Loucy (cell line): ENCODE results near the gene IRF6.

ENCODE experiments used
- H2AFZ ChIP-seq: fragments of 200-600 bp; sonication (generic); 2 replicates; pipeline ENCODE4 v1.6.0; 2016; ENCODE audit warnings: antibody characterized with exemption, mild to moderate bottlenecking, low read length, moderate library complexity
- H3F3A ChIP-seq: fragments of 200-600 bp; 2 replicates; pipeline ENCODE4 v1.6.0; 2016; ENCODE audit warnings: antibody characterized with exemption, low read depth, mild to moderate bottlenecking
- H3K27me3 ChIP-seq: fragments of 200-600 bp; sonication (generic); 2 replicates; pipeline ENCODE4 v1.6.1; 2014; ENCODE audit warnings: low read length, mild to moderate bottlenecking; ENCODE audit not compliant: insufficient read depth, poor library complexity, severe bottlenecking
- H3K36me3 ChIP-seq: fragments of 200-600 bp; sonication (generic); 2 replicates; pipeline ENCODE4 v1.6.1; 2016; ENCODE audit warnings: low read length; ENCODE audit not compliant: insufficient read depth
- H3K4me1 ChIP-seq: fragments of 200-600 bp; sonication (generic); 2 replicates; pipeline ENCODE4 v1.5.1; 2014; ENCODE audit warnings: low read length, mild to moderate bottlenecking; ENCODE audit not compliant: insufficient read depth, poor library complexity, severe bottlenecking
- H3K4me2 ChIP-seq: fragments of 200-600 bp; sonication (generic); 2 replicates; pipeline ENCODE4 v1.6.0; 2014; ENCODE audit warnings: antibody characterized with exemption, low read length, low read depth, mild to moderate bottlenecking; ENCODE audit not compliant: poor library complexity, severe bottlenecking
- H3K4me3 ChIP-seq: fragments of 200-600 bp; sonication (generic); 2 replicates; pipeline ENCODE4 v1.5.1; 2014; ENCODE audit warnings: low read length, mild to moderate bottlenecking, mixed read lengths; ENCODE audit not compliant: poor library complexity, severe bottlenecking
- H3K79me2 ChIP-seq: fragments of 200-600 bp; sonication (generic); 2 replicates; pipeline ENCODE4 v1.6.1; 2014; ENCODE audit warnings: low read length; ENCODE audit not compliant: insufficient read depth
- H3K9ac ChIP-seq: fragments of 200-600 bp; sonication (generic); 2 replicates; pipeline ENCODE4 v1.6.0; 2014; ENCODE audit warnings: mild to moderate bottlenecking, low read depth, low read length, moderate library complexity; ENCODE audit not compliant: poor library complexity, severe bottlenecking
- H3K9me2 ChIP-seq: fragments of 200-600 bp; sonication (generic); replicated peaks from 2 replicates; pipeline ENCODE4 v1.6.1; 2016; ENCODE audit warnings: low read depth, low read length, mixed read lengths
- H3K9me3 ChIP-seq: fragments of 200-600 bp; sonication (generic); 2 replicates; pipeline ENCODE4 v1.6.1; 2014; ENCODE audit warnings: mild to moderate bottlenecking, antibody characterized with exemption, low read length, low read depth; ENCODE audit not compliant: insufficient read depth
- H4K20me1 ChIP-seq: fragments of 200-600 bp; sonication (generic); 2 replicates; pipeline ENCODE4 v1.6.0; 2014; ENCODE audit warnings: antibody characterized with exemption, low read length, mild to moderate bottlenecking; ENCODE audit not compliant: insufficient read depth, poor library complexity, severe bottlenecking
- EZH2phosphoT487 ChIP-seq: fragments of 200-600 bp; IDR thresholded peaks from 2 replicates; pipeline ENCODE4 v1.6.1; 2018; ENCODE audit warnings: antibody characterized with exemption, mild to moderate bottlenecking, moderate library complexity, borderline replicate concordance
- TF ChIP-seq, protein P1 (sequence below): fragments of 200-600 bp; sonication (generic); conservative IDR thresholded peaks from 2 replicates; pipeline ENCODE4 v1.5.1; 2014; ENCODE audit warnings: mild to moderate bottlenecking, antibody characterized with exemption, low read length

Gene IRF6

DNA sequence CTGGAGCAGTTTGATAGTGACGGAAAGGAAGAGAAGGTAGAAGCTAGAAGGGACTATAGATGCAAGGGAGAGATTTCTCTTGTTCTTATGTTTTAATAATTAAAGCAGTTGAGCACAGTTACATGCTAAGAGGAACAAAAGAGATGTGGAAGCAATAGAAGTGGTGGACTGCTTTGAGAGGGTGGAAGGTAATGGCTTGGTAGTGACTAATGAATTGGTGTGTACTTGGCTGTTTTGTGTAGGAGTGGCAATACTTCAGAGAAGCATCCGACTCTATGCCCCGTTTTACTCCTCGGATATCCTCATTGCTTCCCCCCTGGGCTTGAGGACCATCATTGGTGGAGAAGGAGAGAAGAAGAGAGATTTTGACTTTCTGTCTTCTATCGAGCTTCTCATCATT lies 34.7 kb upstream of the IRF6 start:
- H4K20me1 ChIP-seq: no peaks in the 10 kb centered on the region
- no peaks in the 10 kb centered on the region for H3K9me2 ChIP-seq
- H3K9ac ChIP-seq: no peak overlapping the region
- no peaks in the 10 kb centered on the region for H3K9me3 ChIP-seq
- H3K4me2 ChIP-seq: no peak overlapping the region
- no peak overlapping the region for H3K4me3 ChIP-seq
- H3K79me2 ChIP-seq: no peaks in the 10 kb centered on the region
- H3K4me1 ChIP-seq: peaks cover 12% of the 10 kb centered on the region
- H2AFZ ChIP-seq: no peak overlapping the region
- peaks cover 87% of the 10 kb centered on the region for H3K36me3 ChIP-seq
- no peaks in the 10 kb centered on the region for H3K27me3 ChIP-seq
- no peaks in the 10 kb centered on the region for H3F3A ChIP-seq
- TF ChIP-seq, protein P1, sequence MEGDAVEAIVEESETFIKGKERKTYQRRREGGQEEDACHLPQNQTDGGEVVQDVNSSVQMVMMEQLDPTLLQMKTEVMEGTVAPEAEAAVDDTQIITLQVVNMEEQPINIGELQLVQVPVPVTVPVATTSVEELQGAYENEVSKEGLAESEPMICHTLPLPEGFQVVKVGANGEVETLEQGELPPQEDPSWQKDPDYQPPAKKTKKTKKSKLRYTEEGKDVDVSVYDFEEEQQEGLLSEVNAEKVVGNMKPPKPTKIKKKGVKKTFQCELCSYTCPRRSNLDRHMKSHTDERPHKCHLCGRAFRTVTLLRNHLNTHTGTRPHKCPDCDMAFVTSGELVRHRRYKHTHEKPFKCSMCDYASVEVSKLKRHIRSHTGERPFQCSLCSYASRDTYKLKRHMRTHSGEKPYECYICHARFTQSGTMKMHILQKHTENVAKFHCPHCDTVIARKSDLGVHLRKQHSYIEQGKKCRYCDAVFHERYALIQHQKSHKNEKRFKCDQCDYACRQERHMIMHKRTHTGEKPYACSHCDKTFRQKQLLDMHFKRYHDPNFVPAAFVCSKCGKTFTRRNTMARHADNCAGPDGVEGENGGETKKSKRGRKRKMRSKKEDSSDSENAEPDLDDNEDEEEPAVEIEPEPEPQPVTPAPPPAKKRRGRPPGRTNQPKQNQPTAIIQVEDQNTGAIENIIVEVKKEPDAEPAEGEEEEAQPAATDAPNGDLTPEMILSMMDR: no peak
- TF ChIP-seq EZH2phosphoT487: no peak

DNA sequence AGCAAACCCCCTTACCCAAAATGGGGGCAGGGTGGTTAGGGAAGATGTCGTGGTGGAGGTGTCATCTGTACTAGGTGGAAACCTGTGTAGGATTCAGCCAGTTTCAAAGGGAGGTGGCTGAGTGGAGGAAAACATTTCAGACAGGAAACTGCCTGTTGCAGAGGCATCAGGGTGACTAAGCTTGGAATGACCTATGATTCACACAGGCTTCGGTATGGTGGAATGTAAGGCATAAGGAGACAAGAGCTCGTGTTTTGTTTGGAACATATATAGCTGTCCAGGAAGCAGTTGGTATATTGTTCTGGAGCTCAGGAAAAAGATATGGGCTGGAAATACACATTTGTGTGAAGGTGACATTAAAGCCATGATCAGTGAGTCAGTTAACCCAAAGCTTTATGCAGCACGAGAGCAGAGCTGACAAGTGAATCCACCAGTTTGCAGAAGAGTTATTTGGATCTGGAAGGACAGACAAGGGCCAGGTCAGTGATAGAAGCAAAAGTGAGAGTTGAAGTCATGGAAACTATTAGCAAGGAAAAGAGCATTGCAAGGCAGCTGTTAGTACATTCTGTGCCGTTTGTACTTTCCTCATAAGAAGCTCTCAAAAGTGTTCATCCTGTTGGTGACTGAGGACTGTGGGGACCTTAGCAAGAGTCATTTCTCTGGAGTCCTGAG lies 34.1 kb upstream of the IRF6 start:
- Histone ChIP-seq H3K27me3 (no peaks in the 10 kb centered on the region), H3K36me3 (peaks cover 85% of the 10 kb centered on the region), H3F3A (no peaks in the 10 kb centered on the region), H3K9me2 (no peaks in the 10 kb centered on the region), H3K4me2 (no peak overlapping the region), H3K4me1 (peaks cover 12% of the 10 kb centered on the region), H2AFZ (no peak overlapping the region), H3K79me2 (no peaks in the 10 kb centered on the region), H3K9me3 (no peaks in the 10 kb centered on the region), H3K9ac (no peak overlapping the region), H4K20me1 (no peaks in the 10 kb centered on the region), H3K4me3 (no peak overlapping the region)
- no peak for TF ChIP-seq EZH2phosphoT487
- TF ChIP-seq, protein P1: no peak

DNA sequence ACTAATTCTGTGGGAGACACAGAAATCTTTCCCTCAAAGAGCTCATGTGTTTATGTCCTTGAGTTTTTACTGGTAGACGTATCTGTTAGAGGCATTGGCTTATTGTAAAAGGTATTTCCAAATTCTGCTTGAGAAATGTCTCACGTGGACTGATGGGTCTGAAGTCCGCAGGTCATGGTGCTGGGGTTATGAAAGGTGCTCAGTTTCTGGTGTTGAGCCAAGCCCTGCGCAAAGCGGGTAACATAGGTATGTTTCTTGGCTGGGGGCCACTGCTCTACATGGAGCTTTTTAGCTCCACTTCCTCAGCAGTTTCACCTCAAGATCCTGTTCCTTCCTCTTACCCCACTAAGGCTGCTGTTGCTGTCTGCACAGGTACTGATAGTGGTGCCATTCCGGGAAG lies 32.6 kb upstream of the IRF6 start:
- Histone ChIP-seq H3K36me3 (peaks cover 92% of the 10 kb centered on the region), H3F3A (no peaks in the 10 kb centered on the region), H3K9me3 (no peaks in the 10 kb centered on the region), H3K27me3 (no peaks in the 10 kb centered on the region), H3K79me2 (no peaks in the 10 kb centered on the region; the same call in 1 of the 2 replicates), H3K9ac (no peak overlapping the region), H3K4me1 (peaks cover 12% of the 10 kb centered on the region), H3K4me3 (no peak overlapping the region), H3K9me2 (no peaks in the 10 kb centered on the region), H3K4me2 (no peak overlapping the region), H2AFZ (no peak overlapping the region), H4K20me1 (no peaks in the 10 kb centered on the region)
- TF ChIP-seq EZH2phosphoT487: no peak
- TF ChIP-seq, protein P1: no peak
